ENCODE data around the gene KCNH1. TPM values are rescaled to one million over a fixed set of nuclear protein-coding genes. Genes with fewer than 3 reads are reported as not detected.

Gene KCNH1
- total and polyA plus RNA-seq, 9 of the 15 experiments (the other 6 are each of a cell fraction or from before 2014, with no cell fraction given) = not detected

GRCh38 chr1:210796421-210796820 lies 337.5 kb downstream of the KCNH1 start:
- no peak for TF ChIP-seq NR1H2 (CRISPR knock-in tag; IDR thresholded peaks at IDR 0.05)
- FAIRE-seq = no peak
- no peak overlapping the region for H2AFZ ChIP-seq (ENCODE audit: low read depth, low read length)
- no peak for DNase-seq (ENCODE audit: extremely low read depth in 1 of 4, low spot score in 3 of 4)
- intact Hi-C loops (cut with micrococcal nuclease) (no loop called here), in situ Hi-C loops (cut with MboI) (no loop called here)
- POLR2A ChIA-PET = interaction anchor here (0.5 to 0.8 kb wide), 2 partner anchors 131 to 1515 kb away, joined by 3 read pairs; no protein-coding TSS in a partner anchor
- no TSS peak for BruUV-seq (replicated peaks)
- CTCF ChIA-PET (ENCODE audit: low intra/inter-chr PET ratio) = no interaction called here
- H3K36me3 ChIP-seq (ENCODE audit: control insufficient read depth, insufficient read depth, low read length) = no peaks in the 10 kb centered on the region
- H3K79me2 ChIP-seq (ENCODE audit: control insufficient read depth, insufficient read depth, low read length) = no peaks in the 10 kb centered on the region
- ATAC-seq = no peak
- H3K9ac ChIP-seq (ENCODE audit: insufficient read depth in 1 of 2, low read depth in 2 of 2, low read length in 2 of 2) = no peak overlapping the region
- H3K4me3 ChIP-seq = no peak overlapping the region
- 0% methylated on average over 5 of the region's 5 CpGs for WGBS (ENCODE audit: insufficient coverage, low coverage, missing lambda C conversion rate)
- no peaks in the 10 kb centered on the region for H3K9me1 ChIP-seq (ENCODE audit: control insufficient read depth, insufficient read depth, low read length)
- no peaks in the 10 kb centered on the region for H4K20me1 ChIP-seq (replicated peaks; ENCODE audit: control insufficient read depth, insufficient read depth, low read length)
- H3K27me3 ChIP-seq (ENCODE audit: control insufficient read depth in 2 of 2, insufficient read depth in 2 of 2, low read length in 2 of 2) = no peaks in the 10 kb centered on the region
- H3K4me2 ChIP-seq (ENCODE audit: insufficient read depth, low read length) = no peak overlapping the region
- H3K27ac ChIP-seq (ENCODE audit: extremely low read depth, low read depth, low read length) = no peak overlapping the region
- H3K9me3 ChIP-seq (replicated peaks; ENCODE audit: control insufficient read depth, insufficient read depth, low read depth, low read length) = no peaks in the 10 kb centered on the region
- no peaks in the 10 kb centered on the region for H3K4me1 ChIP-seq (replicated peaks in 1 of 2; ENCODE audit: control insufficient read depth in 2 of 2, insufficient read depth in 2 of 2, low read length in 2 of 2)

GRCh38 chr1:210794445-210794844 lies 339.5 kb downstream of the KCNH1 start:
- no peaks in the 10 kb centered on the region for H3K9me3 ChIP-seq (replicated peaks; ENCODE audit: control insufficient read depth, insufficient read depth, low read depth, low read length)
- ATAC-seq (no peak), FAIRE-seq (no peak), DNase-seq (ENCODE audit: extremely low read depth in 1 of 4, low spot score in 3 of 4) (no peak)
- H3K27me3 ChIP-seq (ENCODE audit: control insufficient read depth in 2 of 2, insufficient read depth in 2 of 2, low read length in 2 of 2) = no peaks in the 10 kb centered on the region
- H3K27ac ChIP-seq (ENCODE audit: extremely low read depth, low read depth, low read length) = no peak overlapping the region
- no peaks in the 10 kb centered on the region for H3K36me3 ChIP-seq (ENCODE audit: control insufficient read depth, insufficient read depth, low read length)
- no peak overlapping the region for H3K9ac ChIP-seq (ENCODE audit: insufficient read depth in 1 of 2, low read depth in 2 of 2, low read length in 2 of 2)
- intact Hi-C loops (cut with micrococcal nuclease) = no loop called here
- POLR2A ChIA-PET = interaction anchor here (1.0 kb wide), 1 partner anchor 10 kb away, joined by 4 read pairs; no protein-coding TSS in a partner anchor
- no peaks in the 10 kb centered on the region for H3K9me1 ChIP-seq (ENCODE audit: control insufficient read depth, insufficient read depth, low read length)
- WGBS (ENCODE audit: insufficient coverage, low coverage, missing lambda C conversion rate) = 0% methylated on average over 1 of the region's 1 CpG
- H2AFZ ChIP-seq (ENCODE audit: low read depth, low read length) = no peak overlapping the region
- no peaks in the 10 kb centered on the region for H3K4me1 ChIP-seq (replicated peaks in 1 of 2; ENCODE audit: control insufficient read depth in 2 of 2, insufficient read depth in 2 of 2, low read length in 2 of 2)
- H3K4me2 ChIP-seq (ENCODE audit: insufficient read depth, low read length) = no peak overlapping the region
- in situ Hi-C loops (cut with MboI) = no loop called here
- no peak overlapping the region for H3K4me3 ChIP-seq
- H4K20me1 ChIP-seq (replicated peaks; ENCODE audit: control insufficient read depth, insufficient read depth, low read length) = no peaks in the 10 kb centered on the region
- BruUV-seq (replicated peaks) = no TSS peak
- CTCF ChIA-PET (ENCODE audit: low intra/inter-chr PET ratio) = no interaction called here
- H3K79me2 ChIP-seq (ENCODE audit: control insufficient read depth, insufficient read depth, low read length) = no peaks in the 10 kb centered on the region
- TF ChIP-seq ZNF274 (IDR thresholded peaks at IDR 0.05; ENCODE audit: borderline replicate concordance, low read depth, low read length) (no peak), MLLT1 (IDR thresholded peaks at IDR 0.05) (no peak), ZBTB2 (IDR thresholded peaks at IDR 0.05) (no peak), TRIM28 (IDR thresholded peaks at IDR 0.05) (no peak), FOS (IDR thresholded peaks at IDR 0.05; ENCODE audit: extremely low read depth, insufficient read length) (no peak), GTF2A2 (tag; IDR thresholded peaks at IDR 0.05) (no peak), SMAD1 (IDR thresholded peaks at IDR 0.05; ENCODE audit: low read depth, low read length, partially characterized antibody) (no peak), ZNF133 (CRISPR knock-in tag; IDR thresholded peaks at IDR 0.05) (no peak), ARID1B (IDR thresholded peaks at IDR 0.05) (no peak), SNAPC5 (CRISPR knock-in tag; IDR thresholded peaks at IDR 0.05) (no peak), EZH2 (IDR thresholded peaks at IDR 0.05; ENCODE audit: borderline replicate concordance, low read depth, low read length) (no peak), PREB (CRISPR knock-in tag; IDR thresholded peaks at IDR 0.05) (no peak), ZNF766 (CRISPR knock-in tag; conservative IDR thresholded peaks at IDR 0.05) (no peak)
